ENCODE data around the gene EVI5.
"Not testable (repeated sequence)": the region's sequence is repeated elsewhere in the genome, so short reads cannot be mapped to it uniquely, and the experiment has no call there.

EVI5 gene

DNA sequence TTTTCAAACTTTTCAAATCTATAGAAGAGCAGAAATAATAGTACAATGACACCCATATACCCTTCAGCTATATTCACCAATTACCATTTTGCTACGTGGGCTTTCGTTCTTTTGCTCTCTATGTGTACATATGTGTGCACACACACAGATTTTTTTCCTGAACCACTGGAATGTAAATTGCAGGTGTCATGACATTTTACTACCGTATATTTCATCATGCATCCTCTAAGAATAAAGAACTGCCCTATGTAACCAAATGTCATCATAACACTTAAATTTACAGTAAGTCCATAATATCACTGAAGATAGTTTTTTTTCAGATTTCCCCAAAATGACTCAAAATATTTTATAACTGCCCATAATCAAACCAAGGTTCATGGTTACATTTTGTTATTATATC is 209.8 kb downstream of the EVI5 start:
- DNase-seq (ENCODE audit: low read depth): no peak

DNA sequence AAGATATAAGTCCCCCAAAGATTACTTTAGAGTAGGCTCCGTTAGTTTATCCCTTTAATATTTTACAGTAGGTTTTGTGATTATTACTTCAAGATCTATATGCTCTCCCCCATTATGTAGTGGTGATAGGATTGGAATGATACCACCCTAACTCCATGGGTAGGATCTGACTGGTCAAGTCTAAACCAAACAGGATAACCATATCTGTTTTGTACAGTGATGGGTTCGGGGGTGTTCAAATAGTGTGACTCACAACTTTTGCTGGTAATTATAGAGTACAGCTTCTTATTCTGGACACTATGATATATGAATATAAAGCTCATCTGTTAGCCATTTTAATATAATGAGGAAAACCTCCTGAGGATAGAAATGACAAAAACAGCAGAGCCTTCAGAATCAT is 212.4 kb downstream of the EVI5 start:
- DNase-seq (ENCODE audit: low read depth): no peak

DNA sequence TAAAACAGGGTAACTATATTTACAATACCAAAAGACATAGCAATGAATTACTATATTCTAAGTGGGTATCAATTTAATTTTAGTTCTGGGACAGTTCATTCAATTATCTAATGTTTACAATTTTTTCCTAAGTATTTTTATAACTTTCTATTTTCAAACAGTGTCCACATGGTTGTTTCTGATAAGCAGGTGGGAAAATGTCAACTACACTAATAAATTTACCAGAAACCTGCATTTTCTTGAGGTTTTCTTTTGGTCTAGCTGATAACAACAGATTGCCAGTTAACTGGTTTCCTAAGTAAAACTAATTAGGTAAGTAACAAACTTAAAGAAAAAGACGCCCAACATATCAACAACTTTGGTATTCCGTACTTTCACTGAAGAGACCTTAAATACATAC is 213.3 kb downstream of the EVI5 start:
- no peak for DNase-seq (ENCODE audit: low read depth)

DNA sequence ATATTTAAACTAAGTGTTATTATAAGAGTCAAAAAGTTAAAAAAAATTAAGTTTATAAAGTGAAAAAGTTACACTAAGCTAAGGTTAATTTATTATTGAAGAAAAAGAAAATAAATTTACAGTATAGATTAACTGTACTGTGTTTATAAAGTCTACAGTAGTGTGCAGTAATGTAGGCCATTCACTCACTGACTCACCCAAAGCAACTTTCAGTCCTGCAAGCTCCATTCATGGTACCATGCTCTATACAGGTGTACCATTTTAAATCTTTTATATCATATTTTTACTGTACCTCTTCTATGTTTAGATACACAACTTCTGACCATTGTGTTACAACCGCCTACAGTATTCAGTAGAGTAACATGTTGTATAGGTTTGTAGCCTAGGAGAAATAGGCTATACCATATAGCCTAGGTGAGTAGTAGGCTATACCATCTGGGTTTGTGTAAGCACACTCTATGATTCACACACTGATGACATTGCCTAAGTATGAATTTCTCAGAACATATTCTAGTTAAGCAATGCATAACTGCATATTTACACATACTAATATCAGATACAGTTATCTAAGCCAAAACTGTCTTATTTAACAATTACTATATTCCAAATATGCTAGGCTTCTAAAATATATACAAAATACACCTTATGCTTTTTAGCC is 217.6 kb downstream of the EVI5 start:
- no peak for DNase-seq (ENCODE audit: low read depth)

DNA sequence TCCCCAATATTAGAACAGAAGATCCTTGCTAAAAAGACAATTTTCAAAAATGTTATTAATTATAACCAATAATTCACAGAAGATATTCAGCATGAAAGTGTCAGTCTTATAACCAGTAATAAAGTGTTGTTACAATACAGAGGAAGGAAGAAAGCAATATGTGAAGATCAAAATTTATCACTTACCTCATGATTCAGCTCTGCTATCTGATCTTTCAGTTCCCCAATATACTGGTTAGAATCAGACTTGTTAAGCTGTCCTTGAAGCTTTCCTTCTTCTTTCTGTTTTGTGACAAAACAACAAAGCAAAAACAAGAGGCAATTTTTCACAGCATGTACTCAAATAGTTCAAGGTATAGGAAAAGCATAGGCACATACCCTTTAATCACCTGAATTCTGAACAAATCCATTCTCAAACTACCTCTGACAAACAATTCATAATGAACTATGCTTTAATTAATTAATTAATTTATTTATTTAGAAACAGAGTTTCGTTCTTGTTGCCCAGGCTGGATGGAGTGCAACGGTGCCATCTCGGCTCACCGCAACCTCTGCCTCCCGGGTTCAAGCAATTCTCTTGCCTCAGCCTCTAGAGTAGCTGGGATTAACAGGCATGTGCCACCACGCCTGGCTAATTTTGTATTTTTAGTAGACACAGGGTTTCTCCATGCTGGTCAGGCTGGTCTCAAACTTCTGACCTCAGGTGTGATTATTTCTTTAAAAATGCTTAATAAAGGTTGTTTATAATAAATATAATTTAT is 221.3 kb downstream of the EVI5 start:
- DNase-seq (ENCODE audit: low read depth): no peak

DNA sequence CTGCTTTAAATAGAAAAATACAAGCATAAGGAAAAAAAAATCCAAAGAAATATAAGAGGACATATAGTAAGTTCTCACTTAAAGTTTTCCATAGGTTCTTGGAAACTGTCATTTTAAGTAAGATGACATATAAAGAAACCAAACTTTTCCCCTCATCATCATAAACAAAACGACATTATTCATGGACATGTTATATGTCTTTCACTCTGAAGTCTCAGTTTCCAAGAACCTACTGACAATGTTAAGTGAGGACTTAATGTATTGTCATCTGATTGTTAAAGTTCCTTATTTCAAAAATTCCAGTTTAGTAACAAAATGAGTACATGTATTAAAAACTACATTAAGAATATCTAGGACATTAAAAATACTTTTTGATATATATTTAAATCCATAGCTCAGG is 228.6 kb downstream of the EVI5 start:
- no peak for DNase-seq (ENCODE audit: low read depth)

DNA sequence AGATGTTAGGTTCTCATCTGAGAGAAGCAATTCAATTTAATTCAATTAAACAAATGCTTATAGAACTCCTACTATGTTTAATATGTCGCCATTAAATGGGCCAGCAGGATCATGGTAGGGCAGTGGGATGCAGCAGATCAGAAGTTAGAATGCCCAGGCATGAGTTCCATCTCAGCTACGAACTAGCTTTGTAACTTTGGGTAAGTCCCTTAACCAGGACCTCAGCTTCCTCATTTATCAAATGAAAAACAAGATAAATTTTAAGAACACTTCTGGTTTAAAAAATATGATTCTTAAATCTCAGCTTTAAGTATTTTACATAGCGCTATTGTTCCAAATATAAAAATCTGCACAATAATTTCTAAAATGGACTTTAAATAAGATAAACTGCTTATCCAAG is 230.7 kb downstream of the EVI5 start:
- no peak for DNase-seq (ENCODE audit: low read depth)

DNA sequence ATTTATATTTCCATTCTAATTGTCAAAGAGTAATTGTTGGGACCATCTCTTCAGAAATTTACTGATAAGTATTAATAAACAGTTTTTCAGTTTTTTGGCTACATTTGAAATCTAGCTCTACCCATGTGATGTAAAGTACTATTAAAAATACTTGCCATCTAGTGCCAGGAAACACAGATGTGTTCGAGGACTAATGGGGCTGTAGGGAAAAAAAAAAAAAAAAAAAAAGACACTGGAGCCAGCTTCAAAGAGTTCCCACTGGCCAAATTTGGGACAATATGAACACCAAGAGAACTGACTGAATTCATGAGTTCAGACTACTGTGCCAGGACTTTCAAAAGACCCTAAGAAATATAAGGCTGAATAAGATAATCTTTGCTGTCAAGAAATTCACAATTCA is 233.0 kb downstream of the EVI5 start:
- no peak for DNase-seq (ENCODE audit: low read depth)

DNA sequence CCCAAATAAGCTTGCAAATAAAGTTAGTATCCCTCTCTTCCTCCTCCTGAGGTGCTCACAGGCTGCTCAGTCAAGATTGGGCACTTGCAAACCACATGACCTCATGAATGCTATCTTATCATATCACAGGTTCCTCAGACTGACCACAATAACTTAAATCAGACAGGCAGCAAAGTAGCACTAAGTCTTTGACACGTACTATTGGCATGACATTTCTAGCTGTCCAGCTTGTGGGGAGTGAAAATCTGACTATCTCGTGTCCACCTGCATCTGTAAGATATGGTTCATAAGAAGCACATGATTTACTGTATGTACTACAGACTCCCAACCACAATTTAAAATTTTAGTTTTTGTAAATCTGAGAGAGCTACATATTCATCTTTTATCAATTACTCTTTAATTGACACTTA is 240.1 kb downstream of the EVI5 start:
- no peak for DNase-seq (ENCODE audit: low read depth)

DNA sequence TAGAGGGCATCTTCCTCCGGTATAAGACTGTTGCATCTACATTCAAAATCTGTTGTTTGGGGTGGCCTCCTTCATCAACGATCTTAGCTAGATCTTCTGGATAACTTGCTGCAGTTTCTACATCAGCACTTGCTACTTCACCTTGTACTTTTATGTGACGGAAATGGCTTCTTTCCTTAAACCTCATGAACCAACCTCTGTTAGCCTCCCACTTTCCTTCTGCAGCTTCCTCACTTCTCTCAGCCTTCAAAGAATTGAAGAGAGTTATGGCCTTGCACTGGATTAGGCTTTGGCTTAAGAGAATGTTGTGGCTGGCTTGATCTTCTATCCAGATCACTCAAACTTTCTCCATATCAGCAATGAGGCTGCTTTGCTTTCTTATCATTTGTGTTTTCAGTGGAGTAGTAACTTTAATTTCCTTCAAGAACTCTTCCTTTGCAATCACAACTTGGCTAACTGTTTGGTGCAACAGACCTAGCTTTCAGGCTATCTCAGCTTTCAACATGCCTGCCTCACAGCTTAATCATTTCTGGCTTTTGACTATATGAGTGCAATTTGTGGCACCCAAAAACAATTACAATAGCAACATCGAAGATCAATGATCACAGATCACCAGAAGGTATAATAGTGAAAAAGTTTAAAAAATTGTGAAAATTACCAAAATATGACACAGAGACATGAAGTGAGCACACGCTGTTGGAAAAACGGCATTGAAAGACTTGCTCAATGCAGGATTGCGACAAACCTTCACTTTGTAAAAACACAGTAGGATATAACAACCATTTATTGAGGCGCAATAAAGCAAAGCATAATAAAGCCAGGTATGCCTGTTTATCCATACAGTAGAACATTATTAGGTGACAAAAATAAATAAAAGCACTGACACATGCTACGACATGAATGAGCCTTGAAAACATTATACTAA is 241.5 kb downstream of the EVI5 start:
- DNase-seq (ENCODE audit: low read depth): no peak

DNA sequence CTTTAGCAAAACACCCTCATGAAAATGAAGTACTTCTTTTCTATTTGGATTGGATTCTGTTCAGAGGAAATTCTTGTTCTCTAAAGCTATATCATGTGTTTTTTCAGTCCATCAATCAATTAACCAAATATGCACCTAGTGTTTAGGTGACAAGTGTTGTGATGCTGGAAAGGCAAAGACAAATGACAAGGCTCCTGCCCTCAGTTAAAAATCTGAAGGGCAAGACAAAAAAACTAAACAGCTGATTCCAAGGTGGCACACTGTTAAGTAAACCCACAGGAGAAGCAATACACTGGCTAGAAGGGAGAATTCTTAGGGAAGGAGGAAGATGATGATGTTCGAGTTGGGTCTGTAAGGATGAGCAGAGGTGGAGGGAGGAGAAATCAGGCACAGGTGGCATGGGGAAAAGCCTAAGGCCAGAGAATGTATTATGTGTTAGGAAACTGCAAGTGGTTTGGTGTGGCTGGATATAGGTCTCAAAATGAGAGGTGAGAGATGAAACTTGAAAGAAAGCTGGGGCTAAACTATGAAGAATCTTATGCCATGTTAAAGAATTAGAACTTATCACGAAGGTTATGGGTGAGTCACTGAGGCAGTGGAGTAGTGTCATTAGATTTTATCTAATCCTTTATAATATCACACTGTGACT is 246.4 kb downstream of the EVI5 start:
- DNase-seq (ENCODE audit: low read depth): no peak

DNA sequence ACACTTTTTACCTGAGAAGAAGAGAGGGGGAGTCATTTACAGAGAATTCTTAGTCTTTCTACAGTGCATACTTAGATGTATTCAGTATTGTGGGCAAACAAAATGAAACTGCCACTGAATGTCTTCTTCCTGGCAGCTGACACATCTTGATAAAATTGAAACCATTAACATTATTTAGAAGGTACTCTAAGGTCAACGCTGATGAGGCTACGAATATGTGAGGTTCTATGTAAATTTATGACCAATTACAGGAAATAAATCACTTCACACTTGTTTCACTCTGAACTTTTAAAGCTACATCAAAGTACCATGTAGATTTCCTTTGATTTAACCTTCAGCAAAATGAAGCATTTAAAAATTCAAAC is 246.9 kb downstream of the EVI5 start:
- no peak for DNase-seq (ENCODE audit: low read depth)

DNA sequence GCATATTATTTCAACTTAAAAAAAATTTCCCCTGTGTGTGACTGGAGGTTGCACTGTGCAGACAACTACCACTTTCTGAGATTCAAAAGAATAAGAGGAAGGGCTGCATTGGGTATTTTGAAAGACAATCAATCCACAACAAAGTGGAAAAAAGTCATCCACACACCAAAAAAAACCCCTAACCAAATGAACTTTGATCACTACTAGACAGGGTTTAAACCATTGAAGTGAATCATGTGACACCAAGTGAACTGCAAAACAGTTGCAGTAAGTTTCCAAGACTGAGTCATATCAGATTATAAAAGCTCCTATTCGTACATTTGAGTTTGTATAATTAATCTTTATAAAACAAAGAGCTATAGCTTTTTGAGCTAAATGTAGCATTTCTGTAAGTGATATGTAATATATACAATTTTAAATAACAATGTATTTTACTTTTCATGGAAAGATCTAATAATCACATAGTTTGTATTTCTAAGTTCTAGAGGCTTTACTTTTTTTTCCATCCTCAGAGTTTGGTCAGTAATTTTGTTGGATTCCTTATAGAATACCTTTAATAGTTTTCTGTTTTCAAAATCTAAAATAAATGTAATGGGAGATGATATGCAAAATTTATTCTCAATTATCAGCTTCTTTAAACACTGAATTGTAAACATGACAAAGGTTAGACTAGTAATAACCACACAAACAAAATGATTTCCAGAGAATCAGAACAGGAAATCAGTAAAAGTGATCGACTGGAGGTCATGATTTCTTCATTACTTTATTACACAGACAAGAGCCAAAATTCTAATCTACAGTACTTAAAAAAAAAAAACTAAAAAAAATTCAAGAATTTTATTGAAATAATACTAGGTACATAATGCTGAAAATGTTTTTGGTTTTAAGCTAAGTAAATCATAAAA is 247.7 kb downstream of the EVI5 start:
- no peak for DNase-seq (ENCODE audit: low read depth)

DNA sequence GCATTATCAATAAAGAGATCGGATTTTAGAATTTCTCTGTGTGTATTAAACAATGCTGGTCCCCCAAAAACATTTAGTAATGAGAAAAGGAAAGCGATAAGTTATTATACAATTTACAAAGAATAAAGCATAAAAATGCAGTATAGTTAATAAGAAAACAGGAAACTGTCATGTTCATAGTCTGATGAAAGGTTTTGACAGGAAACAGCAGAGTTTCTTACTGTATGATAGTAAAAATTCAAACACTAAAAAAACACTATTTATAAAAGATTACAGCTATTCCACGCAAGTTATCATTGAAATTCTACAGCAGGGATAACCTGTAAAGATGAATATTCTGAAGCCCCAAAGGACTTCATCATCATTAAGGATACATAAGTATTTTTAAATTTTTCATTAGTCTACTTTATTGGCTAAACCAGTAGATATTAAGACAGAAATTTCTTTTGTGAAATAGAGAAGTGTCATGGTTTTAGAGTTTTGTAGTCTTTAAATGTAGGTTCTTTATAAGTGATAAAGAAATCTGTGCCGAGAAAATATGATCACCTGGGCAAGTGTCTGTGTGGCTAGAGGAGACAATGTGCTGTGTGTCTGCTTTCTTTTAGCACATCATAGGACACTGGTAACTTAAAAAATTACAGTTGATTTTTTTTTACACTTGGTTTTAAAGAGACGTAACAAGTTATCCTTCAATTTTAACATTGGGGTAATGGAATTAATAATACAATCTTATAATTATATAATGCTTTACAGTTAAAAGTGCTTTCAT is 248.5 kb downstream of the EVI5 start:
- DNase-seq (ENCODE audit: low read depth): no peak

DNA sequence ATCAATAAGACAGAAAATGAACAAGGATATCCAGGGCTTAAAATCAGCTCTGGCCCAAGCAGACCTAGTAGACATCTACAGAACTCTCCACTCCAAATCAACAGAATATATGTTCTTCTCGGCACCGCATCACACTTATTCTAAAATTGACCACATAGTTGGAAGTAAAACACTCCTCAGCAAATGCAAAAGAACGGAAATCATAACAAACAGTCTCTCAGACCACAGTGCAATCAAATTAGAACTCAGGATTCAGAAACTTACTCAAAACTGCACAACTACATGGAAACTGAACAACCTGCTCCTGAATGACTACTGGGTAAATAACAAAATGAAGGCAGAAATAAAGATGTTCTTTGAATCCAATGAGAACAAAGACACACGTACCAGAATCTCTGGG is 252.5 kb downstream of the EVI5 start:
- not testable (repeated sequence) for DNase-seq (ENCODE audit: low read depth)

DNA sequence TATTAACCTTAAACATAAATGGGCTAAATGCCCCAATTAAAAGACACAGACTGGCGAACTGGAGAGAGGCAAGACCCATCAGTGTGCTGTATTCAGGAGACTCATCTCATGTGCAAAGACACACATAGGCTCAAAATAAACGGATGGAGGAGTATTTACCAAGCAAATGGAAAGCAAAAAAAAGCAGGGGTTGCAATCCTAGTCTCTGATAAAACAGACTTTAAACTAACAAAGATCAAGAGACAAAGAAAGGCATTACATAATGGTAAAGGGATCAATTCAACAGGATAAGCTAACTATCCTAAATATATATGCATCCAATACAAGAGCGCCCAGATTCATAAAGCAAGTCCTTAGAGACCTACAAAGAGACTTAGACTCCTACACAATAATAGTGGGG is 253.0 kb downstream of the EVI5 start:
- not testable (repeated sequence) for DNase-seq (ENCODE audit: low read depth)

DNA sequence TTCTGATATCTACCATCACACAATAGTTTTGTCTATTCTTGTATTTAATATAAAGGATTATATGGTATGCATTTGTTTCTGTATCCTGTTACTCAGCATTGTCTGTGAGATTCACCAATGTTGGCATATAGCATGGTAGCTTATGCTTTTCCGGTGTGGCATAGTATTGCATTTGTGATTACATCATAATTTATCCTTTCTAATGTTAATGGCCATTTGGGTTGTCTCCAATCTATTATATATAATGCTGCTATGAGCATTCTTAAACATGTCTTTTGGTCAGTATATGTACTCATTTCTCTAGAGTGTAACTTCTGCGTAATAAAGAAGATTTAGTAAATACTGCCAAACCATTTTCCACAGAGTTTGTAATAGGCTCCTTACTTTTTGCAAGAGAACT is 257.2 kb downstream of the EVI5 start:
- no peak for DNase-seq (ENCODE audit: low read depth)

DNA sequence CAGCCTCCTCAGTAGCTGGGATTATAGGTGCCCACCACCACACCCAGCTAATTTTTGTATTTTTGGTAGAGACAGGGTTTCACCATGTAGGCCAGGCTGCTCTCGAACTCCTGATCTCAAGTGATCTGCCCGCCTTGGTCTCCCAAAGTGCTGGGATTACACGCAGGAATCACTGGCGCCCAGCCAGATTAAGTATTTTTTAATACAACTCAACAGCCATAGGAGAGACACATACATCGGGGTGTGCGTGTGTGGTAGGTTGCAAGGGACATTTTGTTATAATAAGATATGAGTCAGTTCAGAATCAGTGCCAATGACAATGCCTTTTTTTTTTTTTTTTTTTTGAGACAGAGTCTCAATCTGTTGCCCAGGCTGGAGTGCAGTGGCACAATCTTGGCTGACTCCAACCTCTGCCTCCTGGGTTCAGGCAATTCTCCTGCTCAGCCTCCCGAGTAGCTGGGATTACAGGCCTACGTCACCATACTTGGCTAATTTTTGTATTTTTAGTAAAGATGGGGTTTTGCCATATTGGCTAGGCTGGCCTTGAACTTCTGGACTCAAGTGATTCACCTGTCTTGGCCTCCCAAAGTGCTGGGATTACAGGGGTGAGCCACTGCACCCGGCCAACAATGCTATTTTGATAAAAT is 259.8 kb downstream of the EVI5 start:
- DNase-seq (ENCODE audit: low read depth): not testable (repeated sequence)

DNA sequence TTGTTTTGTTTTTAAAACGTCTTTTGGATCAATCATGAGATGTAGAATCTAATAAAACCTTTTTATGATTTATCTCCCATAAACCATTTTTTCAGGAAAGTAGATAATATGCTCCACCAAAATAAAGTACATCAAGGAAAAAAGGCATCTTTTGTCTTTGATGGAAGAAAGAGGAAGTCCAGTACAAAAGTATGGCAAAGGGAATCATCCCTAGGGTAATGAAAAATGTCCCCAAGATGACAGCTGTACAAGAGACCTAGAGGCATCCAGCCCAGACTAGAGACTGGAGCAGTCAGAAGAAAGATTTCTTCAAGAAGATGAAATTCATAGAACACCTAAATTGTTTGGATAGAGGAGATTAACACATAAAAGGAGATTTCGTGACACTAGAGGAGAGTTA is 265.9 kb downstream of the EVI5 start:
- DNase-seq (ENCODE audit: low read depth): no peak

DNA sequence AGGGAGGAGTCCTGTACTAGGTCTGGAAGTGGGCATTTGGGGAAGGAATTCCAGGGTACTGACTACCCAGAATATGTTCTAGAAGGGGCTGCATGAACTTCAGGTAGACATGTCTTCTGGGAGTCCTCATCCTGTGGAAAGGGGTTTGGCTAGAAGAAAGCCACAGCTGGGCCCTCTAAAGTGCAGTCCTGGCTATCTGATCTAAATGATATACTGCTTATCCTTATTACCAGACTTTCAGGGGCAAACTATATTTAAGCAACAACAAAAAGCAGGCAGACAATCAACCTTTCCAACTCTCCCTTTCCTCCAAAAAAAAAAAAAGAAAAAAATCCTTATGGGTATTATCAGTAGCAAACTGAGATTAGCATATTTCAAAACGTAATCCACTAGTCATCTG is 268.3 kb downstream of the EVI5 start:
- DNase-seq (ENCODE audit: low read depth): no peak
